ENCODE data around the gene BICC1.

DNA sequence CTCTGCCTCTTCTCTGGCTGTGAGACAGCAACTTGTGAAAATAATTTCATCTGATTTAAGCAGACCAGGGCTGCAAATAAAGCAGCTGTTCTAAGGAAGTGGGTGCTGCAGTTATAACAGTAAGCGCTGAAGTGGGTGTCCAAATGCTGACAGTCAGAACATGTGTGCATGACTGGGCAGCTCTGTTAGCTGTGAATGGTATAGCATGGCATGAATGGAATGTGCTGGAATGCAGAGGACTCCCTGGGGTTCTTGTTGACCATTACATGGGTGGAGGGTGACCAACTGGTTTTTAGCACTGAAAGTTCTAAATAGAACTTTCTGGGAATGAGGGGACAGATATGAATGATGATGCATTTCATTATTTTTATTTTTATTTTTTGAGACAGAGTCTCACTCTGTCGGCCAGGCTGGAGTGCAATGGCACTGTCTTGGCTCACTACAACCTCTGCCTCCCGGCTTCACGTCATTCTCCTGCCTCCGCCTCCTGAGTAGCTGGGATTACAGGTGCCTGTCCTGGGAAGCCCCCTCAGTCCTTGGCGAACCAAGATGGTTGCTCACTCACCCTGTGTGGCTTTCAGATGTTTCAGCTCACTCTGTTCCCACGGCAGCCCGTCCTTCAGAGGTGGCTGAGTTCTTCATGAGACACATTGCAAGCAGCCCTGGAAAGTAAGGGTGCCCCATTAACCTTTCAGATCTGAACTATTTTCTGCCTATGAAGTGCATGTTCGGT is 344.0 kb downstream of the BICC1 start:
- no peak for TF ChIP-seq POLR2A (IDR thresholded peaks at IDR 0.05; ENCODE audit: borderline replicate concordance, extremely low read depth, insufficient read depth, insufficient read length)
- TF ChIP-seq CTCF (IDR thresholded peaks at IDR 0.05 in 2 of 3, conservative IDR thresholded peaks at IDR 0.05 in 1 of 3; ENCODE audit: borderline replicate concordance in 1 of 3, insufficient read depth in 1 of 3, low read depth in 2 of 3, low read length in 2 of 3) = no peak
- TF ChIP-seq POLR2AphosphoS5 (IDR thresholded peaks at IDR 0.05; ENCODE audit: low read depth, low read length) = no peak
- TF ChIP-seq EZH2phosphoT487 (IDR thresholded peaks at IDR 0.05; ENCODE audit: borderline replicate concordance) = no peak
- no peak for TF ChIP-seq ZBTB33 (IDR thresholded peaks at IDR 0.05; ENCODE audit: extremely low read depth, insufficient replicate concordance, low read length)
- no peak for TF ChIP-seq ZNF274 (IDR thresholded peaks at IDR 0.05; ENCODE audit: low read depth, low read length)
- TF ChIP-seq SIN3A (IDR thresholded peaks at IDR 0.05; ENCODE audit: low read depth) = no peak
- no peak for TF ChIP-seq TCF7L2 (IDR thresholded peaks at IDR 0.05; ENCODE audit: borderline replicate concordance, extremely low read depth, insufficient read depth, insufficient read length)
- TF ChIP-seq, protein P1, sequence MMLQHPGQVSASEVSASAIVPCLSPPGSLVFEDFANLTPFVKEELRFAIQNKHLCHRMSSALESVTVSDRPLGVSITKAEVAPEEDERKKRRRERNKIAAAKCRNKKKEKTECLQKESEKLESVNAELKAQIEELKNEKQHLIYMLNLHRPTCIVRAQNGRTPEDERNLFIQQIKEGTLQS (IDR thresholded peaks at IDR 0.05) = no peak
- no peak for TF ChIP-seq EZH2 (IDR thresholded peaks at IDR 0.05)
- peak; percentile 20; the same call in 1 of the 2 replicates for TF ChIP-seq SP1 (IDR thresholded peaks at IDR 0.05; ENCODE audit: low read depth)
- no peak for TF ChIP-seq CEBPB (IDR thresholded peaks at IDR 0.05; ENCODE audit: low read depth)
